ENCODE results near the gene FAM124A.

The FAM124A gene

DNA sequence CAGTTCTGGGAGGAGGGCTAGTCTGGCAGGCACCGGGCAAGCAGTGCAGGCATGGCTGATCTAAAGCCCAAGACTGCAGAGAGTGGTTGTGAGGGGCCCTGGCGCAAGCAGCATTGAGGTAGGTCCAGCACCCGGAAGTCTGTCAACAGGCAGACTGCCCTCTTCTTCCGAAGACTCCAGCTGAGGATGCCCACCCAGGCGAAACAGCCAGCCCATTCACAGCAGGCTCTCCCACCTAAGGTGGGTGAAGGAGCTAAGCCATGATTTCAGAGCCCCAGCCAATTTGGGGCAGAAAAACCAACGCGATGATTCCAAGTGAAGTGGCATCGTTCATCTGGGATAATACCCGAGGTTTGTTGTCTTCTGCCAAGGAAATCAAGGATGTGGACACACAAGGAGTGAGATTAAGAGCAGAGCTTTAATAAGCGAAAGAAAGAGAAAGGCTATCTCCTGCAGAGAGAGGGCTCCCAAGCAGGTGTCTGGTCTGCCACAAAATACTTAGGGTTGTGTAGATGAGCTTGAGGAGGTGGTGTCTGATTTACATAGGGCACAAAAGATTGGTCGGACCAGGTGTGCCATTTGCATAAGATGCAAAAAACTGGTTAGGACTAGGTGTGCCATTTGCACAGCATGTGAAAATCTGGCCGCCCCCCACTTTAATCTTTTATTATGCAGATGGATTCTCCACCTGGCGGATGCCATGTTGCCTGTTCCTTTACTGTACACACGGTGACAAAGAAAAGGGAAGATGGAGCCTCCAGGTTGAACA lies 22.6 kb downstream of the FAM124A start:
- DNase-seq = no peak

DNA sequence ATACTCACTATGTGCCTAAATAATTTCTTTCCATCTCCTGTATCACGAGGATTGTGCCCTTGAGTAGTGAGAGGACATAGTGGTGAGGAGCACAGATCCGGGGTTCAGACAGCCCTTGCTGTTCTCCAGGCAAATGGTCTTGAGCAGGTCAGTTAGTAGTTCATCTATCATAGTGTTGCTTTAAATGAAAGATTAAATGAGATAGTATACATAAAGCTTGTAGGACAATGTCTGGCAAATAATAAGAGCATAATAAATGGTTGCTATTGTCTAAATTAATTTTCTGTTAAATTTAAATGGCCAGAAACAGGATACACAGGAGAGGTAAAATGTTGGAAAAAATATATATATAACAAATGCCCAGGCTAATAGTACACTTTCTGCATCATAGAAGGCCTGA lies 23.4 kb downstream of the FAM124A start:
- no peak for DNase-seq

DNA sequence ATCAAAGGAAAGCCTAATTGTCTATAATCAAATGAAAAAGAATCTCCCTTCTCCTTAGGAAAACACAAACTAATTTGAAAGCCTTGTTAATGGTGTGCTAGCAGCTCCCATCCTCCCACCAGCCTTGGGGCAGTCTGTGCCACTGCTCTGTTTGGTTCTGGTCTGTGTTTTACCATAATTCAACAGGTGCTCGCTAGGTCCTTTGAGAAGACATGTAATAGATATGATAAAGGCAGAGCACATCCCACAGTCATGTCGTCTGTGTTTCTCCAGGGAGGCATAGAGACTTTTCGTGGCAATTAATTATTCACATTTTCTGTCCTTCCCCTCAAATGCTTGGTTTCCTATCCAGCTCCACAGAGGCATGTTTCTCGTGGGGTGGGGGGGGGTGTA lies 23.8 kb downstream of the FAM124A start:
- DNase-seq = no peak

GRCh38 chr13:51246418-51247277 lies 24.4 kb downstream of the FAM124A start:
- no peak for DNase-seq

- DNase-seq = no peak
Observed at GRCh38 chr13:51249255-51249654, 27.1 kb downstream of the FAM124A start.

DNA sequence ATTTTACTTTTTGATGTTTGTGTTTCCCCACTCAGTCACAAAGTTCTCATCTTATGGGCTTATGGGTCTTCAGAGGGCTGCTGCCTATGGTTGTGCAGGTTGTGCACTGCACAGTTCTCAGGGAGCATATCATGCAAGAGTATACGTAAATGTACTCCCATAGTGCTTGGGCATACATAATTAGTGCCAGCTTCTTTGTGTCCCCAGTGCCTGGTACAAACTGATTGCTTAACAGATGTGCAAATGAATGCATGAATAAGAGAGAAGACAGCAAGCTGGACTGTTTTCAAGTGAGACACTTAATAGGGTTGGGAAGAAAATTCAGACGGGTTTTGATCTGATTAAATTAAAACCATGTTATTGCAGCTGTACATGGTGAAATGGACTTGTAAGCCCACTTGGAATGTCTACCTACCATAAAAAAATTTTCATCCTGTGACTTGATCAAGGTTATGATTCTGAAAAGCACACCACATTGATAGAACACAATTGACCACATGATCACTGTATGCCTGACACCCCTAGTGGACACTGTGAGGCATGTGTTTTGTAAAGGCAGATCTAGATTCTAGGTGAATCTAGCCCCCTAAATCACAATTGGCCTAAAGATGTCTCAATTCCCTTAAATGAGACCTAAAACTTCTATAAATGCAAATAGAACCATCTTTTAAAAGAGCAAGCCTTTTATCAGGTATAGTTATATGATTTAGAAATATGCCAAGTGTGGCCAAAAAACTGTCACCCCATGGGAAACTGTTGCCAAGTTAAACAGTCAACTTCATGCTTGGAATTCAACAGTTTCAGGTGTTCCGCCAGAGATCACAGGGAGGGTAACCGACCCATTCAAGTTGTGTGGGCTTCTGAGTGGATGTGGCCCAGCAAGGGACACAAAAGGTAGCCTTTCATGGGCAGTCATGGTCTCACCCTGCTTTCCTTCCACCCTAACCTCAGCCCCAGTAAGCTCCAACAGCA lies 27.9 kb downstream of the FAM124A start:
- DNase-seq = no peak

- no peak for DNase-seq
Observed at GRCh38 chr13:51251480-51251879, 29.3 kb downstream of the FAM124A start.

DNA sequence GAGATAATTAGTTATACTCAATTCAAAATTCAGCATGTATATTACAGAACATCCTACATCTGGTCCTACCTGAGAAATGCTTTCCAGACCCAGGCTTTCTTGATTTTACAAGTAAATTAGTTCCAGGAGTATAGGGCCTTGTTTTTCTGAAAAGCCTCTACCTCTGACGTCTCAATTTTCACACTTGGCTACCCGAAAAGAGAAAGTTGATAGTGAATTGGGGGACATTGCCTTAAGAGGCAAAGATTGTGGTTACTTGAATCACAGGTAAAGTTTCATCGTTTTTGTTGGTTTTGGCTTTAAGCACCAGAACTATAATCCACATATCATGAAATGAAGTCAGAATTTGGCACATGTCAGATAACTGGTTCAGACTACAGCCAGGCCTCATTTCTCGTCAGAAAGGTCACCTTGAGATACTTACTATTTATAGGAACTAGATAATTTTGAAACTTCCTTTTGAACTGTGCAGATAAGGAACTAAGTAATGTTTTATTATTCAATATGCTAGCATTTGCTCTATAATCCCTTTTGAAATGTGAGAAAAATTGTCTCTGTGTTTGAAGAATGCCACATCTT lies 30.8 kb downstream of the FAM124A start:
- no peak for DNase-seq

DNA sequence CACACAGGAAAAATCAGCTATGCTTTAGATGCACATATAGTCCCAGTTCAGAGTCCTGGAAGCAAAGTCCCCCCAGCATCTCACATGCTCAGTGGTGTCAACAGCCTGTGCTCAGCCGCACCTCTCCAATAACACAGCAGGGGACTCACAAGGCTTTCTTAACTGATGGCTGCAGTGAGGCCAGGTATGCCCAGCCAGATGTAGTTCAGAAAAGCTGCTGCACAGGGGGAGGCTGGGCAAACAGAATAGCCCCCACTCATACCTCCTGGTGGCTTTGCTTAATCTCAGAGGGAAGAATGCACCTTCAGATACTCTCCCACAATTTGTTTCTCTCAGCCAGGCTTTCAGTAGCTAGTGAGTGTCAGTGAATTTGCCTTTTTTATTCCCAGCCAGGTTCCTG lies 33.4 kb downstream of the FAM124A start:
- no peak for DNase-seq

DNA sequence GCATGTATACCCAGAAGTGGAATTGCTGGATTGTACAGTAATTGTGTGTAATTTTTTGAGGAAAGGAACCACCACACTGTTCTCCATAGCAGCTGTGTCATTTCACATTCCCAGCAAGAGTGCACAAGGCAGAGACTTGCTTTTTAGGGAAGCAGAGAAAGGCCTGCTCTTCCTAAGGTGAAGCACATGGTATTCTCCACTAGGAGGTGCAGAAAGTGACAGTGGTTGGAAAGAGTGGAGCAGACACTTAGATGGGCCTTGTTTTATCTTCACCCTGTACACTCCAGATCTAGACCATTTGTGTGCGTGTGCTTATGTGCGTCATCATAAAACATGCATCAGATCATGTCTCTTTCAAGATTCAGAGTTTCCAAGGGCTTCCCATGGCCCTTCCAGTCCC lies 35.0 kb downstream of the FAM124A start:
- no peak for DNase-seq

GRCh38 chr13:51258612-51259548 lies 36.7 kb downstream of the FAM124A start:
- DNase-seq = no peak

GRCh38 chr13:51260154-51260553 lies 38.0 kb downstream of the FAM124A start:
- no peak for DNase-seq

GRCh38 chr13:51261610-51262249 lies 39.5 kb downstream of the FAM124A start:
- DNase-seq = no peak

- no peak for DNase-seq
Observed at GRCh38 chr13:51262501-51263211, 40.5 kb downstream of the FAM124A start.

GRCh38 chr13:51266642-51267041 lies 44.4 kb downstream of the FAM124A start:
- no peak for DNase-seq

GRCh38 chr13:51267622-51268021 lies 45.4 kb downstream of the FAM124A start:
- DNase-seq = no peak

- DNase-seq = no peak
Observed at GRCh38 chr13:51269039-51269438, 46.8 kb downstream of the FAM124A start.

- no peak for DNase-seq
Observed at GRCh38 chr13:51270623-51271415, 48.6 kb downstream of the FAM124A start.

- DNase-seq = no peak
Observed at GRCh38 chr13:51271528-51272085, 49.4 kb downstream of the FAM124A start.

Data from CD4-positive, alpha-beta T cell treated with Interleukin-4 for 4 hours (primary cell).